Smooth muscle cell (in vitro differentiated cells): ENCODE data around the gene HMCES. TPM values are rescaled to one million over a fixed set of nuclear protein-coding genes. Genes with fewer than 3 reads are reported as not detected.

Experiments used
- DNase-seq: peaks from one replicate; lab custom pipeline; 2025; ENCODE audit not compliant: unreplicated experiment; lab: John Stamatoyannopoulos, UW
- H2AFZ ChIP-seq: fragments of 200-600 bp; sonication (generic); 2 replicates; pipeline ENCODE4 v1.6.0; 2016; ENCODE audit warnings: antibody characterized with exemption, low read depth, mild to moderate bottlenecking
- H3F3A ChIP-seq: fragments of 200-600 bp; sonication (generic); 2 replicates; pipeline ENCODE4 v1.6.0; 2017; ENCODE audit warnings: antibody characterized with exemption, low read depth
- H3K27ac ChIP-seq: fragments of 200-600 bp; sonication (generic); 2 replicates; pipeline ENCODE4 v1.5.1; 2016; ENCODE audit warnings: low read depth, mild to moderate bottlenecking
- H3K27me3 ChIP-seq: fragments of 200-600 bp; sonication (generic); 2 replicates; pipeline ENCODE4 v1.6.1; 2016; ENCODE audit warnings: low read depth, mild to moderate bottlenecking
- H3K36me3 ChIP-seq: fragments of 200-600 bp; sonication (generic); 2 replicates; pipeline ENCODE4 v1.5.1; 2016; ENCODE audit warnings: low read depth
- H3K4me1 ChIP-seq: fragments of 200-600 bp; sonication (generic); 2 replicates; pipeline ENCODE4 v1.5.1; 2016; ENCODE audit warnings: low read depth
- H3K4me2 ChIP-seq: fragments of 200-600 bp; sonication (generic); 2 replicates; pipeline ENCODE4 v1.6.0; 2016; ENCODE audit warnings: mild to moderate bottlenecking
- H3K4me3 ChIP-seq: fragments of 200-600 bp; sonication (generic); 2 replicates; pipeline ENCODE4 v1.5.1; 2016; ENCODE audit warnings: mild to moderate bottlenecking
- H3K79me2 ChIP-seq: fragments of 200-600 bp; sonication (generic); 2 replicates; pipeline ENCODE4 v1.6.0; 2016; ENCODE audit warnings: low read depth, mild to moderate bottlenecking
- H3K9ac ChIP-seq: fragments of 200-600 bp; sonication (generic); 2 replicates; pipeline ENCODE4 v1.6.0; 2016; ENCODE audit warnings: low read depth
- H3K9me3 ChIP-seq: fragments of 200-600 bp; sonication (generic); replicated peaks from 2 replicates; pipeline ENCODE4 v1.5.1; 2016; ENCODE audit warnings: low read depth
- H4K20me1 ChIP-seq: fragments of 200-600 bp; sonication (generic); 2 replicates; pipeline ENCODE4 v1.6.0; 2016; ENCODE audit warnings: low read depth
- CTCF ChIP-seq: fragments of 200-600 bp; sonication (generic); IDR thresholded peaks from 2 replicates; pipeline ENCODE4 v1.5.1; 2017; ENCODE audit warnings: borderline replicate concordance, mild to moderate bottlenecking, antibody characterized with exemption; ENCODE audit not compliant: insufficient read depth, poor library complexity, severe bottlenecking
- WGBS: methylation state at CpG from one replicate; pipeline ENCODE4 v1.1.7; 2016; ENCODE audit warnings: low lambda C conversion rate; 5-methylcytosine and 5-hydroxymethylcytosine counted together
- polyA plus RNA-seq: library from polyadenylated mRNA; unstranded; fragments of >200 nt; fragmentation: Nextera tagmentation; extraction: Ambion mirVana; gene quantifications from 2 replicates; pipeline ENCODE4 v1.2.1, GENCODE V29; 2016
- total RNA-seq: library from RNA; depleted of rRNA; stranded (reverse); fragments of >200 nt; gene quantifications from 2 replicates; pipeline ENCODE4 v1.2.3, GENCODE V29; 2014

The HMCES gene
- total and polyA plus RNA-seq, 2 experiments from 2014 or later, result 15.2 to 25.0 TPM

GRCh38 chr3:129238945-129239705, 39.5 kb upstream of the HMCES start:
- Histone ChIP-seq H3K4me3 (no peak overlapping the region), H3K4me1 (no peaks in the 10 kb centered on the region), H2AFZ (no peak overlapping the region), H3K4me2 (no peak overlapping the region), H3K9me3 (no peaks in the 10 kb centered on the region), H3K36me3 (no peaks in the 10 kb centered on the region), H3F3A (no peaks in the 10 kb centered on the region), H3K9ac (no peak overlapping the region), H4K20me1 (no peaks in the 10 kb centered on the region), H3K27me3 (no peaks in the 10 kb centered on the region), H3K79me2 (no peaks in the 10 kb centered on the region), H3K27ac (no peak overlapping the region)
- DNase-seq, result no peak
- 92% methylated on average over 8 of the region's 8 CpGs for WGBS
- TF ChIP-seq CTCF, result no peak

GRCh38 chr3:129239991-129240390, 38.7 kb upstream of the HMCES start:
- Histone ChIP-seq H3K79me2 (no peaks in the 10 kb centered on the region), H2AFZ (no peak overlapping the region), H3K36me3 (no peaks in the 10 kb centered on the region), H3K4me1 (no peaks in the 10 kb centered on the region), H3K27me3 (no peaks in the 10 kb centered on the region), H3K9me3 (no peaks in the 10 kb centered on the region), H3K9ac (no peak overlapping the region), H3K4me3 (no peak overlapping the region), H3K27ac (peak overlapping the region; percentile 8), H3F3A (no peaks in the 10 kb centered on the region), H3K4me2 (no peak overlapping the region), H4K20me1 (peaks cover under 1% of the 10 kb centered on the region)
- no peak for DNase-seq
- TF ChIP-seq CTCF, result no peak
- 80% methylated on average over 6 of the region's 6 CpGs for WGBS

- Histone ChIP-seq H3K79me2 (no peaks in the 10 kb centered on the region), H4K20me1 (peaks cover 5% of the 10 kb centered on the region), H3K27ac (peak overlapping the region; percentile 9), H2AFZ (no peak overlapping the region), H3K4me3 (no peak overlapping the region), H3K9ac (no peak overlapping the region), H3K36me3 (no peaks in the 10 kb centered on the region), H3F3A (no peaks in the 10 kb centered on the region), H3K4me2 (peak overlapping the region; percentile 45), H3K9me3 (no peaks in the 10 kb centered on the region), H3K4me1 (no peaks in the 10 kb centered on the region), H3K27me3 (no peaks in the 10 kb centered on the region)
- no peak for DNase-seq
- no peak for TF ChIP-seq CTCF
- WGBS, result 30% methylated on average over 3 of the region's 3 CpGs
These were observed 38.2 kb upstream of the HMCES start for GRCh38 chr3:129240436-129240835.

- 86% methylated on average over 5 of the region's 5 CpGs for WGBS
- DNase-seq, result no peak
- Histone ChIP-seq H3K9me3 (no peaks in the 10 kb centered on the region), H3K4me3 (no peak overlapping the region), H3K27me3 (no peaks in the 10 kb centered on the region), H4K20me1 (peaks cover 7% of the 10 kb centered on the region), H3K36me3 (no peaks in the 10 kb centered on the region), H3K4me2 (peak overlapping the region; percentile 20), H3F3A (no peaks in the 10 kb centered on the region), H3K79me2 (peaks cover 28% of the 10 kb centered on the region), H2AFZ (no peak overlapping the region), H3K4me1 (peaks cover 7% of the 10 kb centered on the region), H3K27ac (peak overlapping the region; percentile 36), H3K9ac (no peak overlapping the region)
- no peak for TF ChIP-seq CTCF
These were observed 33.5 kb upstream of the HMCES start for GRCh38 chr3:129245141-129245540.
